Neural cell (in vitro differentiated cells): ENCODE results near the gene IMMP2L.

ENCODE experiments used
- EP300 ChIP-seq: fragments of 450-650 bp; conservative IDR thresholded peaks from 2 replicates; pipeline ENCODE4 v1.6.1; 2014; ENCODE audit warnings: antibody characterized with exemption, mild to moderate bottlenecking, moderate library complexity; ENCODE audit not compliant: poor library complexity, severe bottlenecking
- EZH2 ChIP-seq: fragments of 200-600, 300-800 bp; shearing (Covaris generic), sonication (generic); IDR thresholded peaks from 2 replicates; pipeline ENCODE4 v1.6.1; 2014; ENCODE audit warnings: antibody characterized with exemption, low read length, borderline replicate concordance, mild to moderate bottlenecking; ENCODE audit not compliant: insufficient read depth, poor library complexity, severe bottlenecking
- MXI1 ChIP-seq: fragments of 450-650 bp; conservative IDR thresholded peaks from 2 replicates; pipeline ENCODE4 v1.6.1; 2014; ENCODE audit warnings: antibody characterized with exemption, mild to moderate bottlenecking; ENCODE audit not compliant: poor library complexity, severe bottlenecking
- POLR2AphosphoS5 ChIP-seq: IDR thresholded peaks from 2 replicates; pipeline ENCODE4 v1.6.1; 2012
- RAD21 ChIP-seq: fragments of 450-650 bp; conservative IDR thresholded peaks from 2 replicates; pipeline ENCODE4 v1.6.1; 2014; ENCODE audit warnings: antibody characterized with exemption, mild to moderate bottlenecking, moderate library complexity
- REST ChIP-seq: IDR thresholded peaks from 2 replicates; pipeline ENCODE4 v1.6.1; 2012; ENCODE audit warnings: borderline replicate concordance
- SMC3 ChIP-seq: fragments of 450-650 bp; conservative IDR thresholded peaks from 2 replicates; pipeline ENCODE4 v1.6.1; 2014; ENCODE audit warnings: antibody characterized with exemption, mild to moderate bottlenecking, moderate library complexity; ENCODE audit not compliant: poor library complexity
- TF ChIP-seq, protein P1 (sequence below): fragments of 450-650 bp; IDR thresholded peaks from 2 replicates; pipeline ENCODE4 v1.5.1; 2014; ENCODE audit warnings: antibody characterized with exemption, mild to moderate bottlenecking, moderate library complexity; ENCODE audit not compliant: poor library complexity, severe bottlenecking

- TF ChIP-seq, protein P1, sequence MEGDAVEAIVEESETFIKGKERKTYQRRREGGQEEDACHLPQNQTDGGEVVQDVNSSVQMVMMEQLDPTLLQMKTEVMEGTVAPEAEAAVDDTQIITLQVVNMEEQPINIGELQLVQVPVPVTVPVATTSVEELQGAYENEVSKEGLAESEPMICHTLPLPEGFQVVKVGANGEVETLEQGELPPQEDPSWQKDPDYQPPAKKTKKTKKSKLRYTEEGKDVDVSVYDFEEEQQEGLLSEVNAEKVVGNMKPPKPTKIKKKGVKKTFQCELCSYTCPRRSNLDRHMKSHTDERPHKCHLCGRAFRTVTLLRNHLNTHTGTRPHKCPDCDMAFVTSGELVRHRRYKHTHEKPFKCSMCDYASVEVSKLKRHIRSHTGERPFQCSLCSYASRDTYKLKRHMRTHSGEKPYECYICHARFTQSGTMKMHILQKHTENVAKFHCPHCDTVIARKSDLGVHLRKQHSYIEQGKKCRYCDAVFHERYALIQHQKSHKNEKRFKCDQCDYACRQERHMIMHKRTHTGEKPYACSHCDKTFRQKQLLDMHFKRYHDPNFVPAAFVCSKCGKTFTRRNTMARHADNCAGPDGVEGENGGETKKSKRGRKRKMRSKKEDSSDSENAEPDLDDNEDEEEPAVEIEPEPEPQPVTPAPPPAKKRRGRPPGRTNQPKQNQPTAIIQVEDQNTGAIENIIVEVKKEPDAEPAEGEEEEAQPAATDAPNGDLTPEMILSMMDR, result no peak
- TF ChIP-seq POLR2AphosphoS5, result no peak
- no peak for TF ChIP-seq RAD21
- TF ChIP-seq EP300, result no peak
- no peak for TF ChIP-seq MXI1
- TF ChIP-seq REST, result no peak
- no peak for TF ChIP-seq EZH2
- no peak for TF ChIP-seq SMC3
These were observed 532.0 kb downstream of the IMMP2L start for GRCh38 chr7:111030336-111030735.
